ENCODE measurements around the gene KIAA1755.

GRCh38 chr20:38294076-38294591 lies 33.6 kb upstream of the KIAA1755 start:
- TF ChIP-seq CTCF (IDR thresholded peaks at IDR 0.05; ENCODE audit: insufficient read depth, low read depth, low read length) = no peak
- no peak for TF ChIP-seq EZH2 (IDR thresholded peaks at IDR 0.05; ENCODE audit: insufficient read depth, low read length)

Data from astrocyte (in vitro differentiated cells and primary cell).